Ovary (tissue), 9 donors: ENCODE data around the gene BAG5. TPM values are rescaled to one million over a fixed set of nuclear protein-coding genes. Genes with fewer than 3 reads are reported as not detected.

Experiments
- DNase-seq, 5 donors: peaks; one replicate each; pipeline ENCODE4 v3.0.0-alpha.2; 2019 to 2020
- H3K27ac ChIP-seq, 2 donors: fragments of 200-600 bp; one replicate each; pipeline versions ENCODE4 v1.5.1 to v1.8.0; 2019 to 2022
- H3K27me3 ChIP-seq: fragments of 200-600 bp; one replicate; pipeline ENCODE4 v1.8.0; 2022
- H3K36me3 ChIP-seq: fragments of 200-600 bp; sonication (generic); one replicate; pipeline ENCODE4 v1.5.1; 2019
- H3K4me1 ChIP-seq: one replicate; pipeline ENCODE4 v1.8.1; 2013; ENCODE audit warnings: mild to moderate bottlenecking, moderate library complexity; ENCODE audit not compliant: insufficient read depth
- H3K4me3 ChIP-seq: fragments of 200-600 bp; sonication (generic); one replicate; pipeline ENCODE4 v1.5.1; 2017
- H3K9me3 ChIP-seq, 2 donors: fragments of 200-600 bp in 1 of 2; sonication (generic) in 1 of 2; one replicate each; pipeline versions ENCODE4 v1.5.1 to v1.8.1; 2013 to 2019; ENCODE audit warnings: mild to moderate bottlenecking in 1 of 2, moderate library complexity in 1 of 2
- EP300 ChIP-seq: sonication (generic); formaldehyde crosslinking; IDR thresholded peaks from one replicate; pipeline ENCODE4 v1.6.1; 2017; ENCODE audit warnings: antibody characterized with exemption
- POLR2A ChIP-seq: fragments of 450-650 bp; IDR thresholded peaks from one replicate; pipeline ENCODE4 v1.6.1; 2017; ENCODE audit warnings: antibody characterized with exemption, mild to moderate bottlenecking, moderate library complexity
- WGBS, 3 donors: extraction: QIAGEN DNeasy Blood & Tissue Kit in 1 of 3; methylation state at CpG; one replicate each; pipeline versions ENCODE4 v1.1.5 to v1.1.7; 2013 to 2017; 5-methylcytosine and 5-hydroxymethylcytosine counted together
- intact Hi-C, 4 donors: fragments of 100-400 bp; cut with DNase I; formaldehyde crosslinking; loops; one replicate each; pipeline versions ENCODE4 v1.11.0 to v1.15.1; 2022 to 2023
- polyA plus RNA-seq, 2 donors: library from polyadenylated mRNA; stranded (reverse); fragments of 200-250 nt in 1 of 2; fragments of 350-450 nt in 1 of 2; fragmentation: Illumina TruSeq in 1 of 2; extraction: RNeasy Lipid Tissue Mini Kit (QIAGEN cat#74804) in 1 of 2; gene quantifications; one replicate each; pipeline ENCODE4 v1.2.3, GENCODE V29; 2013 to 2014
- total RNA-seq, 7 donors: library from RNA; depleted of rRNA in 2 of 7; stranded (reverse); fragments of >200 nt in 2 of 7; fragmentation: NEBNext Ultra II Directional in 3 of 7; extraction: Animal tissue kit (Norgen Biotek cat#: 25700) in 3 of 7; gene quantifications; one replicate each; pipeline versions ENCODE4 v1.1.0 to v1.2.4, GENCODE V29; 2016 to 2023
- TF ChIP-seq, protein P1 (sequence below), 3 donors: fragments of 450-650 bp in 2 of 3; fragments of 200-600 bp in 1 of 3; IDR thresholded peaks; one replicate each; pipeline versions ENCODE4 v1.5.1 to v1.8.0; 2016 to 2022; ENCODE audit warnings: antibody characterized with exemption in 3 of 3, mild to moderate bottlenecking in 1 of 3
- donor health status: DM: no; HTN: no; CAD: no; lungs with moderate emphysema.
- donor health status: DM: no; HTN: no; CAD: no.
- donor health status: Bipolar disorder and iron deficiency.
- donor health status: DM: yes; HTN: yes; CAD: no.
- donor health status: DM: no; HTN: no; CAD: no.
- donor health status: DM: yes; HTN: yes; CAD: no.

Gene BAG5
- total and polyA plus RNA-seq, 9 donors = 9.8 to 29.1 (median 24.4) TPM

DNA sequence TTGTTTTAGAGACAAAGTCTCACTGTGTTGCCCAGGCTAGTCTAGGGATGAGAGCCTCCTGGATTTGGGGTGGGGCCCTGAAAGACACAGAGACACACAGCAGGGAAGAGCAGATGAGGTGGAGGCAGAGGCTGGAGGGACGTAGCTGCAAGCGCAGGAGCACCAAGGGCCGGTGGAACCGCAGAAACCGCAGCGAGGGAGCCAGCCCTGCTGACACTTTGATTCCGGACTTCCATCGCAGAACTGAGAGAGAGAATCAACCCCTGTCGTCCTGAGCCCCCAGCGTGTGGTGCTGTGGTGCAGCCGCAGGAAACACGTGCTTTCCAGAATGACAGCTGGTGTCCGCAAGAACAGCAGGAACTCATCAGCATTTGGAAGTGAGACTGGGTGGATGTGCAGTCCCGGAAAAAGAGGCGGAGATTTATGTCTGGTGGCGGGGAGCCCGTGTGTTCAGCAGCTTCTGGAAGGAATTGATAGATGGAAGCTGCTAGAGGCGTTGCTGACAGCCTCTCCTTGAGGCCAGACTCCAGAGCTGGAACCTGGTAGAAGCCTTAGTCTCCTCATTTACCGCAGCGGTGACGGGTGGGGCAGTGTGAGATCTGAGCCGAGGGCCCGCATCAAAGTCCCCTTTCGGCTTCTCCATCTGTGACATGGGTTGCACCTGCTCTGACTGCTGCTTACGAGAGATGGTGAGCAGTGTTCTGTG lies 44.7 kb upstream of the BAG5 start:
- DNase-seq = peak; percentile 65 to 83 (median 76)

GRCh38 chr14:103604620-103605019 lies 42.2 kb upstream of the BAG5 start:
- peaks cover 10% of the 10 kb centered on the region for H3K4me1 ChIP-seq
- H3K9me3 ChIP-seq = no peaks in the 10 kb centered on the region
- intact Hi-C loops = no loop called here
- no peaks in the 10 kb centered on the region for H3K27me3 ChIP-seq
- no peak overlapping the region for H3K27ac ChIP-seq
- 93 to 98% (median 95%) methylated on average over 5 of the region's 5 CpGs for WGBS, 3 donors
- H3K36me3 ChIP-seq = no peaks in the 10 kb centered on the region
- no peak overlapping the region for H3K4me3 ChIP-seq
- TF ChIP-seq, protein P1, sequence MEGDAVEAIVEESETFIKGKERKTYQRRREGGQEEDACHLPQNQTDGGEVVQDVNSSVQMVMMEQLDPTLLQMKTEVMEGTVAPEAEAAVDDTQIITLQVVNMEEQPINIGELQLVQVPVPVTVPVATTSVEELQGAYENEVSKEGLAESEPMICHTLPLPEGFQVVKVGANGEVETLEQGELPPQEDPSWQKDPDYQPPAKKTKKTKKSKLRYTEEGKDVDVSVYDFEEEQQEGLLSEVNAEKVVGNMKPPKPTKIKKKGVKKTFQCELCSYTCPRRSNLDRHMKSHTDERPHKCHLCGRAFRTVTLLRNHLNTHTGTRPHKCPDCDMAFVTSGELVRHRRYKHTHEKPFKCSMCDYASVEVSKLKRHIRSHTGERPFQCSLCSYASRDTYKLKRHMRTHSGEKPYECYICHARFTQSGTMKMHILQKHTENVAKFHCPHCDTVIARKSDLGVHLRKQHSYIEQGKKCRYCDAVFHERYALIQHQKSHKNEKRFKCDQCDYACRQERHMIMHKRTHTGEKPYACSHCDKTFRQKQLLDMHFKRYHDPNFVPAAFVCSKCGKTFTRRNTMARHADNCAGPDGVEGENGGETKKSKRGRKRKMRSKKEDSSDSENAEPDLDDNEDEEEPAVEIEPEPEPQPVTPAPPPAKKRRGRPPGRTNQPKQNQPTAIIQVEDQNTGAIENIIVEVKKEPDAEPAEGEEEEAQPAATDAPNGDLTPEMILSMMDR (IDR thresholded peaks at IDR 0.05) = no peak
- TF ChIP-seq POLR2A (no peak), EP300 (no peak)
- no peak for DNase-seq

More for the DNA sequence above, 44.7 kb upstream of the BAG5 start:
- Histone ChIP-seq H3K4me1 (peaks cover 10% of the 10 kb centered on the region), H3K36me3 (no peaks in the 10 kb centered on the region), H3K4me3 (no peak overlapping the region), H3K27me3 (no peaks in the 10 kb centered on the region), H3K27ac (no peak overlapping the region), H3K9me3 (no peaks in the 10 kb centered on the region)
- WGBS, 3 donors = 0 to 1% (median 1%) methylated on average over 25 of the region's 25 CpGs
- TF ChIP-seq EP300 = no peak
- TF ChIP-seq, protein P1 (IDR thresholded peaks at IDR 0.05) = peak in 1 of 3 donors; percentile 7
- intact Hi-C loops = no loop called here

DNA sequence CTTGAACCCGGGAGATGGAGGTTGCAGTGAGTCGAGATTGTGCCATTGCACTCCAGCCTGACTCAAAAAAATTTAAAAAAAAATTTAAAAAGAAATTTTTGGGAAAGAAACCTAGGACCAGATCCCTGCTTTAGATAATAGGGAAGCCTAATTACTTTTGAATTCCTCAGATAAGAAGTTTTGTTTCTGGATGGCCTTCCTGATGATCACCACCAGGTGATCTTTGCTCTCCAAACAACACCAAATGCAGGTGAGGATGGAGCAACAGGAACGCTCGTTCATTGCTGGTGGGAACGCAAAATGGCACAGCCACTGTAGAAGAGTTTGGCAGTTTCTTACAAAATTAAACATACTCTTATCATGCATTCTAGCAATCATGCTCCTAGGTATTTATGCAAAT lies 38.0 kb upstream of the BAG5 start:
- intact Hi-C loops = no loop called here
- Histone ChIP-seq H3K36me3 (no peaks in the 10 kb centered on the region), H3K4me3 (no peak overlapping the region), H3K27ac (no peak overlapping the region), H3K27me3 (no peaks in the 10 kb centered on the region), H3K9me3 (no peaks in the 10 kb centered on the region), H3K4me1 (no peaks in the 10 kb centered on the region)
- no peak for TF ChIP-seq EP300
- TF ChIP-seq POLR2A = no peak
- TF ChIP-seq, protein P1 (IDR thresholded peaks at IDR 0.05) = no peak
- DNase-seq = no peak
- 94 to 96% (median 94%) methylated on average over 5 of the region's 5 CpGs for WGBS, 3 donors

DNA sequence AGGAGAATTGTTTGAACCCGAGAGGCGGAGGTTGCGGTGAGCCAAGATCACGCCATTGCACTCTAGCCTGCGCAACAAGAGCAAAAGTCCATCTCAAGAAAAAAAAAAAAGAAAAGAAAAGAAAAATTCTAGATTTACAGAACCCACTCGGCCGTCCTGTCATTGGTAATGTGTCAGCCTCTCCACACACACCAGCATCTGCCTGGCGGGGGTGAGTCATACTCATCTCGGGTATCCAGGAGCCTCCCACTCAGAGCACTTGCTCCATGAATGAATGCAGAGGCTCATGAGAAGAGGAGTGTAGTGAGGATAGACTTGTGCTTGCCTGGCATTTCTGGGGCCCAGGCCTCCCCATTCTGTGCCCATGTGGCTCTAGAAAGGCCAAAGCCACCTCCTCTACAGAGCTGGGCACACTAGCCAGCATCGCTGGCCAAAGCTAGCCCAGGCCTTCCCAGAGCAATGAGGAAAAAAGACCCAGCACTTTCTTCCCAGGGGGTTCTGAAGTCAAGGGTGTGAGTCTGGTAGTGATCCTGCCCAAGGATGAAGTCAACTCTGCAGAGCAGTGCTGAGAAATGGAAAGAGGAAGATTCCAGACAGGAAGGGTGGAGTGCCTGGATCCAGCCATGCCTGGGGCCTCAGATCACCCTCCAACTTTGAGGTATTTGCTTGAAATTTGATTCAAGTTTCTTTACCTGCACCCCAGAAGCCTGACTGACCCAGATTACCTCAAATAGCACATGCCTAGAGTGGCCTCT lies 35.3 kb upstream of the BAG5 start:
- 81 to 87% (median 81%) methylated on average over 10 of the region's 10 CpGs for WGBS, 3 donors
- DNase-seq = no peak
- no peak overlapping the region for H3K27ac ChIP-seq

More for the DNA sequence above, 35.3 kb upstream of the BAG5 start:
- Histone ChIP-seq H3K4me1 (peaks cover 4% of the 10 kb centered on the region), H3K9me3 (no peaks in the 10 kb centered on the region), H3K27me3 (no peaks in the 10 kb centered on the region), H3K36me3 (no peaks in the 10 kb centered on the region), H3K4me3 (no peak overlapping the region)
- no peak for TF ChIP-seq POLR2A
- TF ChIP-seq EP300 = no peak
- TF ChIP-seq, protein P1 (IDR thresholded peaks at IDR 0.05) = no peak
- intact Hi-C loops = no loop called here
